NCI-H2171 treated with DMSO at 0.1 percent for 48 hours (cell line): ENCODE results near the gene SRGAP1.
"Not testable (repeated sequence)": the region's sequence is repeated elsewhere in the genome, so short reads cannot be mapped to it uniquely, and the experiment has no call there.

Source experiments
- DNase-seq: peaks from one replicate; lab custom pipeline; 2025; lab: John Stamatoyannopoulos, UW

The SRGAP1 gene

DNA sequence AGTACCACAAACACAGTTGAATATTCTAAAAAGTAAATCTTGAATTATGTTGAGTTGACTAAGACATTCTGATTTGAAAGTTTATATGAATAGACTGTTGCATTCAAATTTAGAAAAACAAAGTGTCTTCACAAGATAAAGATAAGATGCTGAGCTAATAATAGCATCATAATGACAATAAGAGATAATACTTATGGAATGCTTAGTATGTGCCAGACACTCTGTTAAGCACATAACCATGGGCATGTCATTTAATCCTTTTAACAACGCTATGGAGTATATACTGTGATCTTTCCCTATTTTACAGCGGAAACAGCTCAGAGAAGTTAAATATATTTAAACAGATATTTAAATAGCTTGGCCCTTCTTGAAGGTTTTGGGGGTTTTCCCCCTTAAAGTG lies 163.4 kb downstream of the SRGAP1 start:
- DNase-seq: no peak

DNA sequence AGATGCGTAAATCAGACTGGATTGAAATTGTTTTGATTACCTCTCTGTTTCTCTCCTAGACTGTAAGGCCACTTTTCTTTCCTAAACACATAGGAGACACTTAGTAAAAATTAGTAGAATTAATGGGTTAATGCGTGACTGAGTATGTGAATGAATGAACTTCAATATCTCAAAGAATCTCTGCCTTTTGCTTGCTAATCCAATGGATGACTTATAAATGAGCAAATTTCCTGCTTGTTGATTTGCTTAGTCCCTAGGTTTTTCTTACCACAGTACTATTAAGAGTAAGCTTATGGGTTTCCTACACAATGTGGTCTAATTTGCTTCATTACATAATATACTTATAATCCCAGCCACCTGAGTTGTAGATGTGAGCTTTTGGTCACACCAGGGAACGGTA lies 164.1 kb downstream of the SRGAP1 start:
- no peak for DNase-seq

DNA sequence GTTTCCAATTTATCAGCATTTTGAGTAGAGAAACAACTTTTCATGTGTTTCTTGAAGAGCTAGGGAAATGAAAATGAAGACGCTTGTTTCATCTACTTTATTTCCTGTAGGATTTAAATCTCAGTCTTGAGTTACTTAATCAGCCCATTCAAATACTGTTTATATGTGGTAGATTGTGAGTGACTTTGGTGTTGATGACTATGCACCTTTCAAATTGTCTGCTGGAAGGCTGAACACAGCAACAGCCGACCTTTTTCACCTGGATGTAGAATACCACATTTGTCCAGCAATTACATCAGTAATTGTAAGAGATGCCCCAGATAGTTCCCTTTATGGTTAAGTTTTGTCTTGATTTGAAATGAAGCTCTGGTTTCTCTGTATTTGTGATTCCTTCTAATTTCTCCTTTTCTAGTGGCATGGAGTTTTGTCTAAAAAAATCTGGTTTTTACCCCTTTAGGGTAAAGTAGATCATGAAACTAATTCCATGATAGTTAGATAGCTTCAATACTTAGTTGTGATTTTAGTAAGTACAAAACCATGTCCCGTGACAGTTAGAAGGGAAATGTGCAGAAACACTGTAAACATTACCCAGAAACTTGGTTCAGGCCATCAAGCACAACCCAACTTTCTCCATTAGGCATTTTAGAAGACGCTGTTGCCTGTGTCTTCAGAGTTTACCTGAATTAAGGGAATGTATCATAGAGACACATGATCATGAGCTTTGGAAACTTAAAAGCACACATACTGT lies 165.0 kb downstream of the SRGAP1 start:
- no peak for DNase-seq

DNA sequence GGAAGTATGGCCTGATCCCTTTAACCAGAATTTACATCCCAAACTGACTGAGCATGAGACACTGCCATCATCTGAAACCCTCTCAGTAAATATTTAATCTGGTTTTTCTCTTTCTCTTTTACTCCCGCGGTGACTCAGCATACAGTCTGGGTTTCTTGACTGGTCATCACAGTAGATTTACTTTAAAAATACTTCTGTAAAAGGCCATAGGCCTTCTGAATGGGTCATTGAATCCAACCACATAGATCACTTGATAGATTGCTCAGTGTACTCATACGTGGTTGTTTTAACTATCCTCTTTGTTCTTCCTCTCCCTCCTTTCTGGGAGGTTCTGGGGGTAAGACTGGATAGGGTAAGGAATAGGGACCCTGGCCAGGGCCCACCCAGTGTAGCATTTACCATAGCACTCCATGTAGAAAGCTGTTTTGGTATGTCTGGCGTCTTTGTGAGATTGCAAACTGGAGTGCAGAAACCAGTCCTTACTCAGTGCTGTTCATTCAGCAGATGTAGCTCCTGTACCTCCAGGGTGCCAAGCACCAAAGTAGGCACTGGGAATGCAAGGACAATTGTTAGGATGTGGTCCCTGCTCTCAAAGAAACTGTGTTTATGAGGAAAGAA lies 165.7 kb downstream of the SRGAP1 start:
- DNase-seq: no peak

- DNase-seq: no peak
These were observed 172.0 kb downstream of the SRGAP1 start for GRCh38 chr12:64016521-64016920.

DNA sequence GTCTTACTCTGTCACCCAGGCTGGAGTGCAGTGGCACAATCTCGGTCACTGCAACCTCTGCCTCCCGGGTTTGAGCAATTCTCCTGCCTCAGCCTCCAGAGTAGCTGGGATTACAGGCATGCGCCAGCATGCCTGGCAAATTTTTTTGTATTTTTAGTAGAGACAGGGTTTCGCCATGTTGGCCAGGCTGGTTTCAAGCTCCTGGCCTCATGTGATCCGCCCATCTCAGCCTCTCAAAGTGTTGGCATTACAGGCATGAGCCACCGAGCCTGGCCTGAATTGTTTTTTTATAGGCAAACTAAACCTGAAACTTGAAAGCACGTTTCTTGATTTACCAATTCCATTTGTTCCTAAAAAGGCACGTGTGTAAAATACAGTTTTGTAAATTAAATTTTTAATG lies 173.6 kb downstream of the SRGAP1 start:
- not testable (repeated sequence) for DNase-seq

DNA sequence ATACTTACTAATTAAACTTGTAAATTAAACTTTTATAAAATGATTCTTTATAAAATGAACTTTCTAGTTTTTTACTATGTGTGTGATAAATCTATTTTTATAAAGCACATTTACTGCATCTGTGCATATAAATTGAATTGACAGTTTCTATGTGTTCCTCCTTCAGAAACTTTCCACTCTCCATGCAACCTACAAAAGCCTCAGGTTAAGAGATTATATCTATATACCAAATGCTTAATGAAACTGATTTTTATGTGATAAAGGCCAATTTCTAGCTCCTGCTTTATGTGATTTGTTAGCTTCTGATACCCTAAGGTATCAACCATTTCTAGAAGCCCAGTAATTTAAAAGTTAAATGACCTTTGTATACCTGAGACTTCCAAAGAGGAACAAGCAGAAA lies 174.0 kb downstream of the SRGAP1 start:
- no peak for DNase-seq

DNA sequence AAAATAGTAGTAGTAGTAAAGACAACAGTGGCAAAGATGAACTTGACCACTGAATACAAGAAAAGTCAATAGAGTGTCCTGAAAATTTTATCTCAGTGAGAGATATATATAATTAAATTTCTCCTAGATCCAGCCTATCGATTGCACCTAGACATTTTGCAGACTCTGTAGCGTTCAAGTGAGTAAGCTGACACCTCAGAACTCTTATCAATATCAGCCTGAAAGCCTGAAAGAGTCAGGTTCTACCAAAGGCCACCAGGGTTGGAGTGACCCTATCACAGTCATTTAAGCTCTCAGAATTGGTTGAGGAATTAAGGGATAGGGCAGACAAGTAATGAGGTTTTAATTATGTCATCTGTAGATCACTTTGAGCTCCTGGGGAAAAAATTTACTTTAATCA lies 174.6 kb downstream of the SRGAP1 start:
- DNase-seq: no peak

DNA sequence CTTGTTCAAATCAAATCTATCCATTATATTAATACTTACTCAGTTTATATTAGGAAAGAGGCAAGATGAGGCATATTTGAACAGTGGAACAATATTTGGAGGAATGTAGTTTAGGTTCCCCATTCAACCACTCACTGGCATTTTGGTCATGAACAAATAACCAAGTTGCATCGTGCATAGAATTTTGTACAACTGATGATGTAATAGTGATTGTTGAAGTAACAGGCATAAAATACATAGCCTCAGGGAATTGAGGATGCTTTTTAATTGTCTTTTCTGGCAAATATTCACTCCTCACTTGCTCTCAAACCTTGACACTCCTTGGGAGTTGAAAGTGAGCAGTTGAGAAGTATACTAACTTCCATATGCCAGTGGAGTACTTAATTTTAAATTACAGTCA lies 175.2 kb downstream of the SRGAP1 start:
- DNase-seq: no peak

- DNase-seq: no peak
These were observed 180.9 kb downstream of the SRGAP1 start for GRCh38 chr12:64025174-64025958.

DNA sequence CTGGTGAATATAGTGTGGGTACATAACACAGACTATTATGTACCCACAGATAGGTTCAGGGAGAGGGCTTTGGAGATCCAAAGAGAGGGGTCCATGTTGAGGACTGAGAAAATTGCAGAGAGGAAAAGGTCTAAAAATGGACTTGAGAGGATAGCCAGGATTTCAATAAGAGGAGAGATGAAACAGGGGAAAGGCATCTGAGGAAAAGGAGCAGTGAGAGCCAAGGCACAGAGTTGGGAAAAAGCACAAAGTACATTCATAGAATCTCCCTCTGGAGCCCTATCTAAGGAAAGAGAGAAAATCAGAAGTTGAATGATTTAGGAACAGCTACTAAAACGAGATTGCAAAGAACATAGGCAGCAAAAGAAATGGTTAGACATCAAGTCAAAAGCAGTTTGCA lies 182.8 kb downstream of the SRGAP1 start:
- DNase-seq: no peak

DNA sequence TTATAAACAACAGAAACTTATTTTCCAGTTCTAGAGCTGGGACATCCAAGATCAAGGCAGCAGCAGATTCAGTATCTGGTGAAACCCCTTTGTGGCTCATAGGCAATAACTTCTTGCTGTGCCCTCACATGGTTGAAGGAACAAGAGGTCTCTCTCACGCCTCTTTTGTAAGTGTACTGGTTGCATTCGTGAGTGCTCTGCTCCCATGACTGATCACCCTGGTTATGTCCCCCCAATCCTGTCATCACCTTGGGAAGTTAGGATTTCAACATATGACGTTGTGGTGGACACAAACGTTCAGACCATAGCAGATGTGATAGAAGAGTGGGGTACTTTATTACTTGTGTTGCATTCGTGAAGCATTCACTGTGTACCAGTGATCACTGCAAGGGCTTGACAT lies 184.0 kb downstream of the SRGAP1 start:
- no peak for DNase-seq

- no peak for DNase-seq
These were observed 184.7 kb downstream of the SRGAP1 start for GRCh38 chr12:64029013-64029857.

- DNase-seq: no peak
These were observed 185.7 kb downstream of the SRGAP1 start for GRCh38 chr12:64030155-64030554.

DNA sequence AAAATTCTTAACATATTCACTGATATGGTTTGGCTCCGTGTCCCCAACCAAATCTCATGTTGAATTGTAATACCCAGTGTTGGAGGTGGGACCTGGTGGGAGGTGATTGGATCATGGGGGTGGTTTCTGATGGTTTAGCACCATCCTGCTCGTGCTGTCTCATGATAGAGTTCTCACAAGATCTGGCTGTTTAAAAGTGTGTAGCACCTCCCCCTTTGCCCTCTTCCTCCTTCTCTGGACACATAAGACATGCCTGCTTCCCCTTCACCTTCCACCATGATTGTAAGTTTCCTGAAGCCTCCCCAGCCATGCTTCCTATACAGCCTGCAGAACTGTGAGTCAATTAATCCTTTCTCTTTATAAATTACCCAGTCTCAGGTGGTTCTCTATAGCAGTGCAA lies 189.6 kb downstream of the SRGAP1 start:
- DNase-seq: not testable (repeated sequence)

GRCh38 chr12:64034901-64035576 lies 190.5 kb downstream of the SRGAP1 start:
- DNase-seq: no peak

- no peak for DNase-seq
These were observed 191.9 kb downstream of the SRGAP1 start for GRCh38 chr12:64036414-64036813.

DNA sequence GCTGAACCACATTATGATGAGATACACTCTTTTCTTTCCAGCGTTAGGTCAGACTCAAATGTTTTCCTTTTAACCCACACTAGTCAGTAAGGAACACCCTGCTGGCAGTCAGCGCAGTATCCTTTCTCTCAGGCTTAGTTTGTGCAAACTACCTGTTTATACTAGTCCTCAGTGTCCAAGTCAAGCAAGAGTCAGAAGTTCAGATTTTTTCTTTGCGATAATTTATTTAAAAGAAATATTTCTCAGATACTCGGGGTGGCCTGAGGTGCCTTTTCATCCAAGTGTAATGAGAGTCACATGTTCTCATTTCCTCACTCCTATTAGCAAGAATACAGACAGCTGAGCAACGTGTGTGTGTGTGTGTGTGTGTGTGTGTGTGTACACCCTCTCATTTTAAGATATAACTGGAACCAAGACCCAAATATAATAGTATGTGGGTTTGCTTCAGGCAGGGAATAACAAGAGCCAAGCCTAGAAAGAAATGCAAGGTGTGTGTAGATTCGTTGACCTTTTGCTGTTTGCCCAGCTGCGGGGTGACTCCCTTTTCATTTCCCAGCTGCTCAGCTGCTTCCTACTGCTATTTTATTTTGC lies 194.9 kb downstream of the SRGAP1 start:
- DNase-seq: no peak

GRCh38 chr12:64042911-64043310 lies 198.4 kb downstream of the SRGAP1 start:
- no peak for DNase-seq

GRCh38 chr12:64044191-64044590 lies 199.7 kb downstream of the SRGAP1 start:
- DNase-seq: no peak

- DNase-seq: no peak
These were observed 206.6 kb downstream of the SRGAP1 start for GRCh38 chr12:64051057-64051456.
